Measurements from ENCODE around the gene SEL1L2. TPM values are rescaled to one million over a fixed set of nuclear protein-coding genes. Genes with fewer than 3 reads are reported as not detected.

SEL1L2 gene
- total RNA-seq, 2 experiments from 2014 or later = not detected

GRCh38 chr20:13817342-13817741 lies 173.1 kb downstream of the SEL1L2 start:
- no peak overlapping the region for H3K4me3 Mint-ChIP-seq
- no peak overlapping the region for H3K27ac Mint-ChIP-seq
- CTCF ChIA-PET = no interaction called here

DNA sequence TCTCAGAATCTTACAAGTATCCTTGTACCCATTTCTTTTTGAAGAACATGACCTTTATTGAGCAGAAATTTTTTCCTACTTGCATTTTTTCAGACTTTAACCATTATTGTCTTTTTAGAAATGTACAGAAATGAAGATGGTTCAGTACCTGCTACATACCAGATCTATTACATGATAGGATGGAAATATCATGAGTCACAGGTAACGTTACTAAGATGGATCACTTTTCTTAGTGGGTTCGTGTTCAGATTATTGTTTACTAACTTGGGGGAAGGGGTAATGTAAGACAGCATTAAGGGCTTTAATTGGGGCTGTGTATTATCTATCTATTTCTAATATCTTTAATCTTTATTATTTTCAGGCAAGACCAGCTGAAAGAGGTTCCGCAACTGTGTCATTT lies 173.7 kb downstream of the SEL1L2 start:
- Mint-ChIP-seq H3K27ac (no peak overlapping the region), H3K4me3 (no peak overlapping the region), H3K27me3 (no peaks in the 10 kb centered on the region), H3K36me3 (ENCODE audit: low read depth) (peaks cover 38% of the 10 kb centered on the region), H3K4me1 (no peaks in the 10 kb centered on the region), H3K9me3 (no peaks in the 10 kb centered on the region)
- DNase-seq = no peak
- POLR2A ChIA-PET = no interaction called here
- CTCF ChIA-PET = no interaction called here

More at GRCh38 chr20:13817342-13817741, 173.1 kb downstream of the SEL1L2 start:
- no peak for DNase-seq
- H3K27me3 Mint-ChIP-seq = no peaks in the 10 kb centered on the region
- POLR2A ChIA-PET = no interaction called here
- H3K4me1 Mint-ChIP-seq = no peaks in the 10 kb centered on the region
- H3K9me3 Mint-ChIP-seq = no peaks in the 10 kb centered on the region
- H3K36me3 Mint-ChIP-seq (ENCODE audit: low read depth) = peaks cover 32% of the 10 kb centered on the region

DNA sequence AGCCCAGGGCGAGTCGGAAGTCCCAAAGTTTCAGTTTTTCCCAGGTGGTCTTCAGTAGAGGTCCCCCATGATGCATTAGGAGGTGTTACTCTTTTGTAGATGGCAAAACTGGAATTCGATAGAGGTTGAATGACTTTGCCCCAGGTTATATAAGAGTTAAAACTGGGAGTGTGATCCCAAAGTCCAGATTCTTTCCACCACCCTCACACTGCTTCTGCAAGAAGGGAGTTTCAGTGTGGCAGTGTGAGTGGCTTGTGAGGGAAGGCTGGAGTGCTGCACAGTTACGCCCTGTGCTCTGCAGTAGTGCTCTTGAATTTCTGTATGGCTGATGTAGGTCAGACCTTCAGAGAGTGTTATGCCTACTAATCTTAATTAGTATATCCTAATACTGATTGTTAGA lies 175.7 kb downstream of the SEL1L2 start:
- Mint-ChIP-seq H3K4me1 (no peaks in the 10 kb centered on the region), H3K9me3 (no peaks in the 10 kb centered on the region), H3K27ac (no peak overlapping the region), H3K36me3 (ENCODE audit: low read depth) (peaks cover 32% of the 10 kb centered on the region), H3K27me3 (no peaks in the 10 kb centered on the region), H3K4me3 (no peak overlapping the region)
- ChIA-PET CTCF (interaction anchor here (1.7 kb wide), 1 partner anchor 26 kb away, joined by 3 read pairs; no protein-coding TSS in a partner anchor), POLR2A (no interaction called here)
- no peak for DNase-seq

GRCh38 chr20:13813910-13814309 lies 176.5 kb downstream of the SEL1L2 start:
- Mint-ChIP-seq H3K9me3 (no peaks in the 10 kb centered on the region), H3K36me3 (ENCODE audit: low read depth) (peaks cover 32% of the 10 kb centered on the region), H3K4me1 (no peaks in the 10 kb centered on the region), H3K27ac (no peak overlapping the region), H3K4me3 (no peak overlapping the region), H3K27me3 (no peaks in the 10 kb centered on the region)
- no peak for DNase-seq
- POLR2A ChIA-PET = no interaction called here
- CTCF ChIA-PET = interaction anchor here (1.0 to 1.3 kb wide), 2 partner anchors 13 to 18 kb away, joined by 3 read pairs; no protein-coding TSS in a partner anchor

GRCh38 chr20:13810446-13810845 lies 180.0 kb downstream of the SEL1L2 start:
- CTCF ChIA-PET = interaction anchor here (0.9 to 1.1 kb wide), 2 partner anchors 10 to 508 kb away, joined by 3 to 4 read pairs; no protein-coding TSS in a partner anchor
- Mint-ChIP-seq H3K27ac (no peak overlapping the region), H3K9me3 (no peaks in the 10 kb centered on the region), H3K27me3 (no peaks in the 10 kb centered on the region), H3K4me3 (no peak overlapping the region), H3K4me1 (no peaks in the 10 kb centered on the region), H3K36me3 (ENCODE audit: low read depth) (peaks cover 21% of the 10 kb centered on the region)
- DNase-seq = no peak
- POLR2A ChIA-PET = no interaction called here

DNA sequence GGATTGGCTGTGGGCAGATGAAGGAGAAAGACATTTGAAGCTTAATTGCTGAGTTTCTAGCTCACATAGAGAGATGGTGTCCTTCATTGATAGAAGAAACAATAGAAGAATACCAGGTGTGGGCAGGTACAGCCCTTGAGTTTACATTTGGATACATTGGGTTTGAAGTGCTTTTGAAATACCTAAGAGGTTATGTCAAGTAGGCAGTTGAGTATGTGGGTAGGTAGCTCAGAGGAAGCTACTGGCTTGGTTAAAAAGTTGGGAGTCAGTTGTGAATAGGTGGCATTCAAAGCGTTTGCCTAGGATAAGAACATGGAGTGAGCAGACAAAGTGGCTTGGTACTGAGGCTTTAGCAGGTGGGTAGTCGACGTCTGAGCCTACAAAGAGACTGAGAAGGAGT lies 180.6 kb downstream of the SEL1L2 start:
- Mint-ChIP-seq H3K9me3 (no peaks in the 10 kb centered on the region), H3K27me3 (no peaks in the 10 kb centered on the region), H3K4me3 (no peak overlapping the region), H3K36me3 (ENCODE audit: low read depth) (peaks cover 18% of the 10 kb centered on the region), H3K4me1 (no peaks in the 10 kb centered on the region), H3K27ac (no peak overlapping the region)
- DNase-seq = no peak
- ChIA-PET CTCF (interaction anchor here (0.9 kb wide), 1 partner anchor 507 kb away, joined by 3 read pairs; no protein-coding TSS in a partner anchor), POLR2A (no interaction called here)

DNA sequence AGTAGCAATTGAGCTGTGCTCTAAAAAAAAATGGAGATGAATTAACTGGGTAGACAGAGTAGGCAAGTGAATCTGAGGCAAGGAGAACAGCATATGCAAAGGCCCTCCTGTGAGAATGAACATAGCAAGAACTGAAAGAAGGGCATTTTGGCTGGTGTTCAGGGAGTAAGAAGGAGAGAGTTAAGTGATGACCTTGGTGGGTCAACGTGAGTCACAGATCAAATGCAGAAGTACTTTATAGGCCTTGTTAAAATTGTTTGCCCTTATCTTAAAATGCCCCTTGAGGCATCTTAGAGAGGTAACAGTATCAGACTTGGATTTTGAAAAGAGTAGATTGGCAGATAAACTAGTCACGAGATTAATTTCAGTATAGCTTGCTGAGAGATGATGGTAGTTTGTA lies 181.0 kb downstream of the SEL1L2 start:
- CTCF ChIA-PET = interaction anchor here (0.9 kb wide), 1 partner anchor 507 kb away, joined by 3 read pairs; no protein-coding TSS in a partner anchor
- POLR2A ChIA-PET = no interaction called here
- Mint-ChIP-seq H3K36me3 (ENCODE audit: low read depth) (peaks cover 22% of the 10 kb centered on the region), H3K27me3 (no peaks in the 10 kb centered on the region), H3K9me3 (no peaks in the 10 kb centered on the region), H3K27ac (no peak overlapping the region), H3K4me1 (no peaks in the 10 kb centered on the region), H3K4me3 (no peak overlapping the region)
- DNase-seq = no peak

DNA sequence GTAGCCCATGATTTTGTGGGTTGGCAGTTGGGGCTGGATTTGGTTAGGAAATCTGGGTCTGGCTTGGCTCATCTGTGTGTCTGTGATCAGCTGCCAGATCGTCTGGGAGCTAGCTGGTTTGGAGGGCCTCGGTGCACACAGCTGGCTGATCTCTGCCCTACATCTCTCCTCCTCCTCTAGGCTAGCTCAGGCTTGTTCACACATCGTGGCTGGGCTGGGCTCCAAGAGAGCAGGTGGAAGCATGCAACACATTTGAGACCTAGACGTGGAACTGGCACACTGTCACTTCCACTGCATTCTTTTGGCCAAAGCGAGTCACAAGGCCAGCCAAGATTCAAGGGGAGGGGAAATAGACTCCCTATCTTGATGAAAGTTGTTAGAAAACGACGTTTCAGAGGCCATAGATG lies 189.7 kb downstream of the SEL1L2 start:
- ChIA-PET CTCF (no interaction called here), POLR2A (no interaction called here)
- Mint-ChIP-seq H3K27ac (no peak overlapping the region), H3K27me3 (no peaks in the 10 kb centered on the region), H3K36me3 (ENCODE audit: low read depth) (peaks cover 47% of the 10 kb centered on the region), H3K4me1 (no peaks in the 10 kb centered on the region), H3K9me3 (no peaks in the 10 kb centered on the region), H3K4me3 (no peak overlapping the region)
- no peak for DNase-seq

DNA sequence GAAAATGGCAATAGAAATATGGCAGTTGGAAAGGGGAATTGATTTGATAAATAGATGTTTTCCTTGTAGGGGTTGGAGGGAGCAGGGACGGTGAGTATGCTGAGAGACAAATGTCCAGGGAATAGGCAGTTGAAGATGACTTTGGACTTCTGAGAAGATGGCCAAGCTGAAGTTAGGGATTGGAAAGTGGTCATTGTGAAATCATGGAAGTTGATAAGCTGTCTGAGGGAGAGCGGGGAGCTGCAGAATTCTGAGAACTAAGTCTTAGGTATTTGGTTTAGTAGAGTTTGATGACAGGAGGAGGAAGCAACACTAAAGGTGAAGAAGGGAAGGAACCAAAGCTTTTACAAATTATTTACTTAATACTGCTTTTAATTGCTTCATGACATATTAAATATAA lies 190.4 kb downstream of the SEL1L2 start:
- Mint-ChIP-seq H3K27me3 (no peaks in the 10 kb centered on the region), H3K4me1 (no peaks in the 10 kb centered on the region), H3K4me3 (no peak overlapping the region), H3K36me3 (ENCODE audit: low read depth) (peaks cover 50% of the 10 kb centered on the region), H3K27ac (no peak overlapping the region), H3K9me3 (no peaks in the 10 kb centered on the region)
- DNase-seq = no peak
- ChIA-PET CTCF (no interaction called here), POLR2A (no interaction called here)

Other genes starting within 250 kb of the SEL1L2 start
- 10 to 100 TPM; 12.4 to 12.7 TPM for gene ESF1, start 205.7 kb downstream of the SEL1L2 start, total RNA-seq
- gene NDUFAF5, start 205.6 kb downstream of the SEL1L2 start, total RNA-seq = 10 to 100 TPM; 21.2 to 25.4 TPM
- not detected for gene MACROD2, start 4.9 kb upstream of the SEL1L2 start, total RNA-seq

Measured in activated CD4-positive, alpha-beta T cell treated with anti-CD3 and anti-CD28 coated beads, Interleukin-2, amount 10 ng/mL, durations not matched to agents 7 days and 5 days (primary cell).